CD4-positive, alpha-beta T cell treated with Interferon gamma for 1 hour (primary cell): ENCODE results near the gene RETSAT.
"Not testable (repeated sequence)": the region's sequence is repeated elsewhere in the genome, so short reads cannot be mapped to it uniquely, and the experiment has no call there.

Source experiments
- DNase-seq: peaks from one replicate; pipeline ENCODE4 v3.0.0-alpha.2; 2020

The RETSAT gene

GRCh38 chr2:85377083-85377482 lies 22.8 kb upstream of the RETSAT start:
- no peak for DNase-seq

- DNase-seq, result no peak
Measured at GRCh38 chr2:85376291-85377065, 22.1 kb upstream of the RETSAT start.

GRCh38 chr2:85371045-85371444 lies 16.7 kb upstream of the RETSAT start:
- no peak for DNase-seq

GRCh38 chr2:85369500-85369899 lies 15.2 kb upstream of the RETSAT start:
- no peak for DNase-seq

GRCh38 chr2:85368921-85369320 lies 14.6 kb upstream of the RETSAT start:
- no peak for DNase-seq

- no peak for DNase-seq
Measured at GRCh38 chr2:85367180-85367579, 12.9 kb upstream of the RETSAT start.

- DNase-seq, result not testable (repeated sequence)
Measured at GRCh38 chr2:85362653-85363387, 8.5 kb upstream of the RETSAT start.

- DNase-seq, result no peak
Measured at GRCh38 chr2:85357736-85358135, 3.4 kb upstream of the RETSAT start.

- no peak for DNase-seq
Measured at GRCh38 chr2:85356186-85356585, 1.9 kb upstream of the RETSAT start.

- no peak for DNase-seq
Measured at GRCh38 chr2:85355521-85355920, 1.2 kb upstream of the RETSAT start.

- DNase-seq, result no peak
Measured at GRCh38 chr2:85355073-85355410, 714 bp upstream of the RETSAT start.

- no peak for DNase-seq
Measured at GRCh38 chr2:85353876-85354285, 447 bp downstream of the RETSAT start.

- no peak for DNase-seq
Measured at GRCh38 chr2:85347599-85347998, 6.7 kb downstream of the RETSAT start.

GRCh38 chr2:85344356-85344954 lies 9.9 kb downstream of the RETSAT start:
- no peak for DNase-seq

GRCh38 chr2:85343207-85343895 lies 11.0 kb downstream of the RETSAT start:
- not testable (repeated sequence) for DNase-seq

GRCh38 chr2:85342156-85342555 lies 12.2 kb downstream of the RETSAT start:
- DNase-seq, result no peak

GRCh38 chr2:85341269-85342029 lies 12.9 kb downstream of the RETSAT start:
- no peak for DNase-seq

- DNase-seq, result no peak
Measured at GRCh38 chr2:85340034-85340892, 14.1 kb downstream of the RETSAT start.

GRCh38 chr2:85334928-85335327 lies 19.4 kb downstream of the RETSAT start:
- no peak for DNase-seq

GRCh38 chr2:85333877-85334276 lies 20.5 kb downstream of the RETSAT start:
- DNase-seq, result not testable (repeated sequence)

GRCh38 chr2:85330839-85331636 lies 23.3 kb downstream of the RETSAT start:
- no peak for DNase-seq
